NB4 (cell line): ENCODE results near the gene SMIM23.

Experiments
- CTCF ChIP-seq: IDR thresholded peaks from one replicate; pipeline ENCODE4 v1.5.1; 2012; ENCODE audit warnings: low read depth, low read length
- MAX ChIP-seq: IDR thresholded peaks from 2 replicates; pipeline ENCODE4 v1.6.1; 2011; ENCODE audit warnings: low read depth, low read length
- MYC ChIP-seq: IDR thresholded peaks from 2 replicates; pipeline ENCODE4 v1.6.1; 2011; ENCODE audit warnings: low read depth, low read length
- POLR2A ChIP-seq: IDR thresholded peaks from 2 replicates; pipeline ENCODE4 v1.6.1; 2011; ENCODE audit warnings: mild to moderate bottlenecking; ENCODE audit not compliant: insufficient read length; ENCODE audit errors: extremely low read depth

DNA sequence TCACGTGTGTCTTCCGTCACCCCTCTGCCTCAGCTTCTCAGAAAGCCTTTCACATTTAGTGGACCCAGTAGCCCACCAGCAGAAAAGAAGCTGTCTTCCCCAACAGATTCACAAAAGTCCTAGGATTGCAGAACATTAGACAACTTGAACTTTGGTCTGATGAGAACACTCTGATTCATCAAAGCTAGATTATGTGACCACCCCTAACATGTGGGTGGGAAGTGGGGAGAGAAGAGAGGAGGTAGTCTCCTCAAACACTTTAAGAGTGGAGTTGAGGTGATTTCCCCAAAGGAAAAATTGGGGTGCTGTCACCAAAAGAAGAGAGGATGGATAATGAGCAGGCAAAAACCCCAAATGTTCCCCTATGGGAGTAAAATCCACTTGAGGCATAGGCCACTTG is 41.4 kb upstream of the SMIM23 start:
- no peak for TF ChIP-seq CTCF
- TF ChIP-seq POLR2A: no peak
- no peak for TF ChIP-seq MYC
- no peak for TF ChIP-seq MAX
